SK-N-SH (cell line): Measurements from ENCODE around the gene STYXL2.
A peak's percentile ranks its signal among the peaks of the same experiment; 100 is the strongest.

Source experiments
- CTCF ChIP-seq: fragments of 200-600 bp; sonication (generic); IDR thresholded peaks from 2 replicates; pipeline ENCODE4 v1.6.1; 2017; ENCODE audit warnings: antibody characterized with exemption, mild to moderate bottlenecking, moderate library complexity
- EZH2phosphoT487 ChIP-seq: fragments of 200-600 bp; sonication (generic); IDR thresholded peaks from 2 replicates; pipeline ENCODE4 v1.6.1; 2017; ENCODE audit warnings: low read depth, mixed run types, mild to moderate bottlenecking, antibody characterized with exemption, moderate library complexity, borderline replicate concordance
- GABPA ChIP-seq: IDR thresholded peaks from 2 replicates; pipeline ENCODE4 v1.4.0; 2012; ENCODE audit warnings: low read depth, mild to moderate bottlenecking
- NRF1 ChIP-seq: IDR thresholded peaks from 2 replicates; pipeline ENCODE4 v1.6.1; 2012; ENCODE audit warnings: low read depth, mild to moderate bottlenecking, low read length
- POLR2AphosphoS5 ChIP-seq: IDR thresholded peaks from 2 replicates; pipeline ENCODE4 v1.6.1; 2012; ENCODE audit warnings: low read depth, low read length
- RXRA ChIP-seq: IDR thresholded peaks from 2 replicates; pipeline ENCODE4 v1.4.0; 2012; ENCODE audit warnings: low read depth, mild to moderate bottlenecking, borderline replicate concordance
- SMC3 ChIP-seq: IDR thresholded peaks from 2 replicates; pipeline ENCODE4 v1.6.1; 2012; ENCODE audit warnings: low read depth, low read length, improper control_type of control experiment
- YY1 ChIP-seq: IDR thresholded peaks from 2 replicates; pipeline ENCODE4 v1.4.0; 2012; ENCODE audit warnings: low read depth, mild to moderate bottlenecking
- ZBTB33 ChIP-seq: IDR thresholded peaks from 2 replicates; pipeline ENCODE4 v1.4.0; 2012; ENCODE audit warnings: low read depth, borderline replicate concordance

- TF ChIP-seq ZBTB33: no peak
- peak; percentile 33 for TF ChIP-seq CTCF
- TF ChIP-seq GABPA: no peak
- TF ChIP-seq RXRA: no peak
- TF ChIP-seq YY1: no peak
- TF ChIP-seq EZH2phosphoT487: no peak
- peak; percentile 44; the same call in 1 of the 2 replicates for TF ChIP-seq SMC3
- no peak for TF ChIP-seq POLR2AphosphoS5
- no peak for TF ChIP-seq NRF1
These were observed 36.6 kb upstream of the STYXL2 start for GRCh38 chr1:167057241-167057688.
